Fibroblast of pulmonary artery (primary cell): ENCODE measurements around the gene TMPRSS15.

Experiments
- DNase-seq: peaks from one replicate; pipeline ENCODE4 v3.0.0-alpha.2; 2010; ENCODE audit warnings: low read depth
- H3K4me3 ChIP-seq: replicated peaks from 2 replicates; pipeline ENCODE4 v1.5.1; 2011; ENCODE audit warnings: low read depth, mild to moderate bottlenecking, control low read depth, low read length, moderate library complexity
- TF ChIP-seq, protein P1 (sequence below): IDR thresholded peaks from 2 replicates; pipeline ENCODE4 v1.5.1; 2011; ENCODE audit warnings: mild to moderate bottlenecking, control low read depth, low read length, inconsistent platforms; ENCODE audit errors: missing control alignments

TMPRSS15 gene

DNA sequence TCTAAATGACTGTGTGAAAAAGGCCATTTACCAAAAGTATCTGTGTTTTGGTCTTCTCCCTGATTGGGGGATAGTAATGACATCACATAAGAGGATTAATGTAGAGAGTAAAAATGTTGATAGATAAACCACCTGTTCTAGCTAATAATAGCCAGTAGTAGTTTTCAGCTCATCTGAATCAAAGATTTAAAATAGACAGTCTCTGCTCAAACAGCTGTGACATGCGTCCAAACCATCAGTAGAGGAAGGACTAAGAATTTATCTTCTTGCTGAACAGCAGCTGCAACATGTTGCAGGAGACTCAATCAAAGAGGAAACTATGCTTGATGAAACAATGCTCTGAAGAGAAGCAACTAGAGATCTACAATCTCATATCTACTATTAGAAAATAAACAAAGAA lies 21.4 kb downstream of the TMPRSS15 start:
- TF ChIP-seq, protein P1, sequence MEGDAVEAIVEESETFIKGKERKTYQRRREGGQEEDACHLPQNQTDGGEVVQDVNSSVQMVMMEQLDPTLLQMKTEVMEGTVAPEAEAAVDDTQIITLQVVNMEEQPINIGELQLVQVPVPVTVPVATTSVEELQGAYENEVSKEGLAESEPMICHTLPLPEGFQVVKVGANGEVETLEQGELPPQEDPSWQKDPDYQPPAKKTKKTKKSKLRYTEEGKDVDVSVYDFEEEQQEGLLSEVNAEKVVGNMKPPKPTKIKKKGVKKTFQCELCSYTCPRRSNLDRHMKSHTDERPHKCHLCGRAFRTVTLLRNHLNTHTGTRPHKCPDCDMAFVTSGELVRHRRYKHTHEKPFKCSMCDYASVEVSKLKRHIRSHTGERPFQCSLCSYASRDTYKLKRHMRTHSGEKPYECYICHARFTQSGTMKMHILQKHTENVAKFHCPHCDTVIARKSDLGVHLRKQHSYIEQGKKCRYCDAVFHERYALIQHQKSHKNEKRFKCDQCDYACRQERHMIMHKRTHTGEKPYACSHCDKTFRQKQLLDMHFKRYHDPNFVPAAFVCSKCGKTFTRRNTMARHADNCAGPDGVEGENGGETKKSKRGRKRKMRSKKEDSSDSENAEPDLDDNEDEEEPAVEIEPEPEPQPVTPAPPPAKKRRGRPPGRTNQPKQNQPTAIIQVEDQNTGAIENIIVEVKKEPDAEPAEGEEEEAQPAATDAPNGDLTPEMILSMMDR = no peak
- H3K4me3 ChIP-seq = no peak overlapping the region
- DNase-seq = no peak

DNA sequence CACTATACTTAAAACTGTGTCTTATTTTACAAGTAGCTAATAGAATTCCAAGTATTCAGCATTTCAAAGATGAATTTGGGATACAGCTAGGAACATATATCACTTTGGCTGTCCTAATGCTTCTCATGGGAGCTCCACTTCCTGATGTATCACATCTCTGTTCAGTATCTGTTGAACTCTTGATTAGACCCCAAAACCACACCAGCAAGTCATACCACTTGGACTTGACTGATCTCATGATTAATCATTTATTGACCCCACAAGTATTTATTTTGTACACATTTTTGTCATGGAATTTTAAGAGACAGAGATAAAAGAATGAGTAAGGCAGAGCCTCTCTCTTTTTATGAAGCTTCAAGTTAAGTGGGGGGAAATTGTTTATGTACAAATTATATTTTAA lies 30.0 kb downstream of the TMPRSS15 start:
- TF ChIP-seq, protein P1 = no peak
- no peak for DNase-seq
- H3K4me3 ChIP-seq = no peak overlapping the region

DNA sequence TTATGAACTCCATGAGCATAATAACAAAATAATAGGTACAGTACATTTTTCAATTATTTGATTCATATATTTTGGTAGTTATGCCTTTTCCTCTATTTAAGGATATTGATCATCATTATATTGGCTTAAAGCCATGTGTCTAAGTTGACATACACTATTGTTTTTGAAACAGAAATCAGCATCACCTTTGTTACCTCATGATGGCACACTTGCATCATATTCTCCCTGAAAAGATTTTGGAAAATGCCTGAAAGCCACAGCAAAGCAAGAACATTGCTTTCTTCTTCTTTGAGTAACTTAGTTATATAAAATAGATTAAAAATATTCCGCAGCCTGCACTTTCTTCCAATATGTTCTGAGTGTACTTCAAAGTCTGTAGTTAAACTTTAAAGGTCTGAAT lies 33.3 kb downstream of the TMPRSS15 start:
- no peak overlapping the region for H3K4me3 ChIP-seq
- TF ChIP-seq, protein P1 = no peak
- DNase-seq = no peak

DNA sequence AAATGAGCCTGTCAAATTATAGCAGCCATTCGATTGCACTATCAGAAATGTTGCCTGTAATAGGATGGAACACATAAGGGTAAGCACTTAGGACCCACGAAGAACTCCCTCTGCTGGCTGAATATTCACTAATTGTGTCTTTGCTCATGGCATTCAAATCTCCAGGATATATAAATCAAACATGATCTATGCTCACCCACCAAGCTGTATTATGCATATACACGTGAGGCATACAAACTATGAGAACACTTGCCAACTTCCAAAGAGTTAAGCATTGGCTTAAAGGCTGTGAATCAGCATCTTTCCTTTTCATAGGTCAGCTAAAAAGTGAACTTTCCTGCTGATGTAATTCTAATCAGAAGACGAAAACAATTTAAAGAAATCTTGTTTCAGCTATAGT lies 34.5 kb downstream of the TMPRSS15 start:
- TF ChIP-seq, protein P1 = no peak
- H3K4me3 ChIP-seq = no peak overlapping the region
- DNase-seq = peak; percentile 2

DNA sequence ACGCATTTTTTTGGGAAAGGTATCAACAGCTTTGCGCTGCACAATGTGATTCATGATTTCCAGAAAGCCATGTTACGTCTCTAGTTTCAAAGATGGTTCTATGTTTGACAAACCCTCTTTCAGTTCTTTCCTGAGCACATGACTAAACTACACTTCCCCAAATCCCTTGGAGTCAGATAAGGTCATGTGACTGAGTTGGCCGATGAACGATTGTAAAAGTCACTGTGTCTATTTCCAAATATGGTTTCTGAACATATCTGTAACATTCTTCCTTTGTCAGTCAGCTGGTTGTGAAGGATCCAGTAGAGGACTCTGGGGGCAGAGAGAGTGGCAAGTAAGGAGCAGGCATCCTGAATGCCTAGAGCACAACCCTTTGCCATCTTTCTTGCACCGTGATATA lies 35.4 kb downstream of the TMPRSS15 start:
- no peak for DNase-seq
- no peak overlapping the region for H3K4me3 ChIP-seq
- TF ChIP-seq, protein P1 = no peak

DNA sequence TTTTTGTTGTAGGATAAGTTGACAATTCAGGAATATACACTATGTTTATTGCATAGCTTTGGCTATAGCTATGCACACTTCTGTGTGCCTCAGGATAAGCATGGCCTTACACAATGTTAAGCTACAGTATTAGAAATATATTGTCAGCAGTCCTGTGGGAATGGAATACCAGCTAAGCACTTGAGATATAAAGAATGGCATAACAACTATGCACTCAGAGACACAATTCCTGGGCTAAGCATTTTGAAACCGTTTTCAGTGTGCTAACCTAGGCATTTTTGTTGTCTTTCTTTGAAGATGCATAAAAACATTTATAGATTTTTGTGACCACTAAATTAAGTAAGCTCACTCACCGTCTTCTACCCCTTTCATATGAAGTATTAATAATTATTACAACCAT lies 46.8 kb downstream of the TMPRSS15 start:
- no peak overlapping the region for H3K4me3 ChIP-seq
- TF ChIP-seq, protein P1 = no peak
- no peak for DNase-seq

DNA sequence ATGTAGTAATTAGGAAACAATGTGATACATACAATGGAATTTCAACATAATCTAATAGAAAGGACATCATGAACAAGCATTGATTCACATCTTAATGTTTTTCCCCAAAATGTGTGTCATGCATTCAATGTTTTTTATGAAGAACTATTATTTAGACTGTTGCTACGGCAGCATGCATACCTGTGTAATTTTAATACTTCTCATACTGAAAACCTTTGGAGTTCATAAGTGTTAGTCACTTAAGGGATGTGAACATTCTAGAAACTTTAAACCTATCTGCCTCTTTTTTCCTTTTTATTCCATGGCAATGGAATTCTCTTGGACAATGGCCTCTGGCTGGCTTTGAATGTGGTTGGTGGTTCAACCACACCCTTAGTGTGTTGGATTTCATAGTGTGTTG lies 48.6 kb downstream of the TMPRSS15 start:
- no peak overlapping the region for H3K4me3 ChIP-seq
- TF ChIP-seq, protein P1 = no peak
- DNase-seq = no peak
